ENCODE data around the gene YKT6.

YKT6 gene

GRCh38 chr7:44212018-44212417, 11.2 kb downstream of the YKT6 start:
- no peak for DNase-seq (ENCODE audit: low spot score)
- Histone ChIP-seq H3K9ac (ENCODE audit: low read depth, low read length, poor library complexity) (no peak overlapping the region), H3K79me1 (ENCODE audit: low read depth, low read length) (no peaks in the 10 kb centered on the region), H3K36me3 (replicated peaks in 1 of 2; ENCODE audit: control insufficient read depth in 2 of 2, insufficient read depth in 2 of 2, low read length in 2 of 2) (peaks cover 40 to 70% of the 10 kb centered on the region in 2 donors), H4K91ac (ENCODE audit: low read depth, low read length, poor library complexity) (no peak overlapping the region), H2AK5ac (ENCODE audit: low read depth, low read length) (no peak overlapping the region), H3K9me3 (replicated peaks in 1 of 2; ENCODE audit: control insufficient read depth in 2 of 2, insufficient read depth in 1 of 2, low read depth in 1 of 2, low read length in 2 of 2) (no peaks in the 10 kb centered on the region), H3K4me2 (ENCODE audit: insufficient read depth, low read length, poor library complexity, severe bottlenecking) (no peak overlapping the region), H2AFZ (ENCODE audit: low read length) (no peak overlapping the region), H3K4me3 (ENCODE audit: low read length in 2 of 2) (no peak overlapping the region), H3K18ac (ENCODE audit: low read length) (no peak overlapping the region), H2BK15ac (ENCODE audit: low read length) (no peak overlapping the region), H3K14ac (ENCODE audit: low read length) (no peak overlapping the region), H4K8ac (ENCODE audit: low read depth, low read length) (no peak overlapping the region), H3K23ac (ENCODE audit: low read depth, low read length, poor library complexity) (no peak overlapping the region), H3K4ac (ENCODE audit: low read length) (no peak overlapping the region), H3K27me3 (ENCODE audit: control insufficient read depth in 3 of 3, insufficient read depth in 3 of 3, low read depth in 1 of 3, low read length in 3 of 3) (no peaks in the 10 kb centered on the region), H2BK12ac (ENCODE audit: low read length) (no peak overlapping the region), H2BK5ac (ENCODE audit: low read length) (no peak overlapping the region), H3K27ac (replicated peaks; ENCODE audit: low read length) (no peak overlapping the region), H2BK120ac (ENCODE audit: low read depth, low read length) (no peak overlapping the region), H3K4me1 (ENCODE audit: control insufficient read depth in 2 of 2, insufficient read depth in 1 of 2, low read depth in 1 of 2, low read length in 2 of 2) (peaks cover 5 to 9% of the 10 kb centered on the region in 2 donors)
- WGBS, 2 donors (ENCODE audit: extremely low coverage in 2 of 2, insufficient read length in 2 of 2, insufficient replicate concordance in 1 of 2): no CpG with 5 or more reads among the region's 6 CpGs

GRCh38 chr7:44212581-44213184, 11.9 kb downstream of the YKT6 start:
- Histone ChIP-seq H3K27ac (replicated peaks; ENCODE audit: low read length) (no peak overlapping the region), H3K36me3 (replicated peaks in 1 of 2; ENCODE audit: control insufficient read depth in 2 of 2, insufficient read depth in 2 of 2, low read length in 2 of 2) (peaks cover 35 to 64% of the 10 kb centered on the region in 2 donors), H3K23ac (ENCODE audit: low read depth, low read length, poor library complexity) (no peak overlapping the region), H3K4me2 (ENCODE audit: insufficient read depth, low read length, poor library complexity, severe bottlenecking) (no peak overlapping the region), H3K9me3 (replicated peaks in 1 of 2; ENCODE audit: control insufficient read depth in 2 of 2, insufficient read depth in 1 of 2, low read depth in 1 of 2, low read length in 2 of 2) (no peaks in the 10 kb centered on the region), H3K27me3 (ENCODE audit: control insufficient read depth in 3 of 3, insufficient read depth in 3 of 3, low read depth in 1 of 3, low read length in 3 of 3) (no peaks in the 10 kb centered on the region), H3K9ac (ENCODE audit: low read depth, low read length, poor library complexity) (no peak overlapping the region), H2BK5ac (ENCODE audit: low read length) (no peak overlapping the region), H2AK5ac (ENCODE audit: low read depth, low read length) (no peak overlapping the region), H3K4me1 (ENCODE audit: control insufficient read depth in 2 of 2, insufficient read depth in 1 of 2, low read depth in 1 of 2, low read length in 2 of 2) (peaks cover 8 to 12% of the 10 kb centered on the region in 2 donors), H3K4ac (ENCODE audit: low read length) (no peak overlapping the region), H4K8ac (ENCODE audit: low read depth, low read length) (no peak overlapping the region), H4K91ac (ENCODE audit: low read depth, low read length, poor library complexity) (no peak overlapping the region), H2BK120ac (ENCODE audit: low read depth, low read length) (no peak overlapping the region), H3K79me1 (ENCODE audit: low read depth, low read length) (no peaks in the 10 kb centered on the region), H3K4me3 (ENCODE audit: low read length in 2 of 2) (no peak overlapping the region), H3K14ac (ENCODE audit: low read length) (no peak overlapping the region), H2BK12ac (ENCODE audit: low read length) (no peak overlapping the region), H2AFZ (ENCODE audit: low read length) (no peak overlapping the region), H3K18ac (ENCODE audit: low read length) (no peak overlapping the region), H2BK15ac (ENCODE audit: low read length) (no peak overlapping the region)
- no CpG with 5 or more reads among the region's 7 CpGs for WGBS, 2 donors (ENCODE audit: extremely low coverage in 2 of 2, insufficient read length in 2 of 2, insufficient replicate concordance in 1 of 2)
- DNase-seq (ENCODE audit: low spot score): no peak

GRCh38 chr7:44213206-44213876, 12.6 kb downstream of the YKT6 start:
- Histone ChIP-seq H3K4me3 (ENCODE audit: low read length in 2 of 2) (no peak overlapping the region), H2BK120ac (ENCODE audit: low read depth, low read length) (no peak overlapping the region), H3K79me1 (ENCODE audit: low read depth, low read length) (no peaks in the 10 kb centered on the region), H2AK5ac (ENCODE audit: low read depth, low read length) (no peak overlapping the region), H4K8ac (ENCODE audit: low read depth, low read length) (no peak overlapping the region), H2BK5ac (ENCODE audit: low read length) (no peak overlapping the region), H3K9me3 (replicated peaks in 1 of 2; ENCODE audit: control insufficient read depth in 2 of 2, insufficient read depth in 1 of 2, low read depth in 1 of 2, low read length in 2 of 2) (no peaks in the 10 kb centered on the region), H2AFZ (ENCODE audit: low read length) (no peak overlapping the region), H3K27me3 (ENCODE audit: control insufficient read depth in 3 of 3, insufficient read depth in 3 of 3, low read depth in 1 of 3, low read length in 3 of 3) (no peaks in the 10 kb centered on the region), H3K4me1 (ENCODE audit: control insufficient read depth in 2 of 2, insufficient read depth in 1 of 2, low read depth in 1 of 2, low read length in 2 of 2) (peaks cover 14 to 16% of the 10 kb centered on the region in 2 donors), H2BK15ac (ENCODE audit: low read length) (no peak overlapping the region), H3K4ac (ENCODE audit: low read length) (no peak overlapping the region), H3K23ac (ENCODE audit: low read depth, low read length, poor library complexity) (peak overlapping the region; percentile 7), H3K18ac (ENCODE audit: low read length) (no peak overlapping the region), H3K14ac (ENCODE audit: low read length) (peak overlapping the region; percentile 33), H3K36me3 (replicated peaks in 1 of 2; ENCODE audit: control insufficient read depth in 2 of 2, insufficient read depth in 2 of 2, low read length in 2 of 2) (peaks cover 30 to 57% of the 10 kb centered on the region in 2 donors), H3K4me2 (ENCODE audit: insufficient read depth, low read length, poor library complexity, severe bottlenecking) (no peak overlapping the region), H3K27ac (replicated peaks; ENCODE audit: low read length) (no peak overlapping the region), H3K9ac (ENCODE audit: low read depth, low read length, poor library complexity) (no peak overlapping the region), H2BK12ac (ENCODE audit: low read length) (no peak overlapping the region), H4K91ac (ENCODE audit: low read depth, low read length, poor library complexity) (no peak overlapping the region)
- WGBS, 2 donors (ENCODE audit: extremely low coverage in 2 of 2, insufficient read length in 2 of 2, insufficient replicate concordance in 1 of 2): no CpG with 5 or more reads among the region's 3 CpGs
- DNase-seq (ENCODE audit: low spot score): no peak

- no peak overlapping the region for H2AFZ ChIP-seq (ENCODE audit: low read length)
- peaks cover 2 to 4% of the 10 kb centered on the region in 2 donors for H3K9me3 ChIP-seq (replicated peaks in 1 of 2; ENCODE audit: control insufficient read depth in 2 of 2, insufficient read depth in 1 of 2, low read depth in 1 of 2, low read length in 2 of 2)
- no peak overlapping the region for H3K4me3 ChIP-seq (ENCODE audit: low read length in 2 of 2)
- H3K4me1 ChIP-seq (ENCODE audit: control insufficient read depth in 2 of 2, insufficient read depth in 1 of 2, low read depth in 1 of 2, low read length in 2 of 2): peaks cover 19 to 22% of the 10 kb centered on the region in 2 donors
- no peaks in the 10 kb centered on the region for H3K79me1 ChIP-seq (ENCODE audit: low read depth, low read length)
- H3K23ac ChIP-seq (ENCODE audit: low read depth, low read length, poor library complexity): peak overlapping the region; percentile 7
- H3K9ac ChIP-seq (ENCODE audit: low read depth, low read length, poor library complexity): no peak overlapping the region
- no peak overlapping the region for H2BK12ac ChIP-seq (ENCODE audit: low read length)
- DNase-seq (ENCODE audit: low spot score): no peak
- no peak overlapping the region for H3K18ac ChIP-seq (ENCODE audit: low read length)
- no peak overlapping the region for H2BK120ac ChIP-seq (ENCODE audit: low read depth, low read length)
- H4K91ac ChIP-seq (ENCODE audit: low read depth, low read length, poor library complexity): no peak overlapping the region
- H4K8ac ChIP-seq (ENCODE audit: low read depth, low read length): no peak overlapping the region
- no CpG with 5 or more reads among the region's 9 CpGs for WGBS, 2 donors (ENCODE audit: extremely low coverage in 2 of 2, insufficient read length in 2 of 2, insufficient replicate concordance in 1 of 2)
- no peak overlapping the region for H2BK15ac ChIP-seq (ENCODE audit: low read length)
- no peak overlapping the region for H2BK5ac ChIP-seq (ENCODE audit: low read length)
- H3K4me2 ChIP-seq (ENCODE audit: insufficient read depth, low read length, poor library complexity, severe bottlenecking): no peak overlapping the region
- H3K14ac ChIP-seq (ENCODE audit: low read length): peak overlapping the region; percentile 33
- H2AK5ac ChIP-seq (ENCODE audit: low read depth, low read length): no peak overlapping the region
- H3K36me3 ChIP-seq (replicated peaks in 1 of 2; ENCODE audit: control insufficient read depth in 2 of 2, insufficient read depth in 2 of 2, low read length in 2 of 2): peaks cover 25 to 51% of the 10 kb centered on the region in 2 donors
- H3K27me3 ChIP-seq (ENCODE audit: control insufficient read depth in 3 of 3, insufficient read depth in 3 of 3, low read depth in 1 of 3, low read length in 3 of 3): no peaks in the 10 kb centered on the region
- H3K4ac ChIP-seq (ENCODE audit: low read length): no peak overlapping the region
- H3K27ac ChIP-seq (replicated peaks; ENCODE audit: low read length): no peak overlapping the region
Observed at GRCh38 chr7:44213877-44214388, 13.2 kb downstream of the YKT6 start.

Data from neuronal stem cell (in vitro differentiated cells).